H9 (cell line): ENCODE data around the gene MARCHF3. TPM values are rescaled to one million over a fixed set of nuclear protein-coding genes. Genes with fewer than 3 reads are reported as not detected.

Source experiments
- DNase-seq: peaks from one replicate; pipeline ENCODE4 v3.0.0-alpha.2; 2017
- H2AFZ ChIP-seq: one replicate; pipeline ENCODE4 v1.6.1; 2013; ENCODE audit warnings: mild to moderate bottlenecking, low read length, control low read depth, moderate library complexity
- H2AK5ac ChIP-seq: 2 replicates; pipeline ENCODE4 v1.6.1; 2013; ENCODE audit warnings: low read length, control low read depth, mixed read lengths; ENCODE audit not compliant: insufficient read length
- H2BK120ac ChIP-seq: one replicate; pipeline ENCODE4 v1.6.1; 2013; ENCODE audit warnings: low read depth, mild to moderate bottlenecking, low read length, control low read depth, inconsistent platforms; ENCODE audit not compliant: poor library complexity, severe bottlenecking
- H2BK12ac ChIP-seq: 2 replicates; pipeline ENCODE4 v1.6.1; 2013; ENCODE audit warnings: low read length, control low read depth, mixed read lengths, low read depth; ENCODE audit not compliant: insufficient read length
- H2BK15ac ChIP-seq: 2 replicates; pipeline ENCODE4 v1.6.1; 2013; ENCODE audit warnings: low read depth, low read length, control low read depth
- H2BK20ac ChIP-seq: one replicate; pipeline ENCODE4 v1.6.1; 2013; ENCODE audit warnings: low read depth, mild to moderate bottlenecking, low read length, control low read depth, inconsistent platforms; ENCODE audit not compliant: poor library complexity, severe bottlenecking
- H2BK5ac ChIP-seq: 2 replicates; pipeline ENCODE4 v1.6.1; 2013; ENCODE audit warnings: low read length, control low read depth, mixed read lengths; ENCODE audit not compliant: insufficient read length
- H3K14ac ChIP-seq: 2 replicates; pipeline ENCODE4 v1.6.1; 2013; ENCODE audit warnings: low read length, control low read depth; ENCODE audit not compliant: insufficient read depth
- H3K18ac ChIP-seq: 2 replicates; pipeline ENCODE4 v1.6.1; 2013; ENCODE audit warnings: low read depth, mild to moderate bottlenecking, mixed read lengths, low read length, control low read depth; ENCODE audit not compliant: insufficient read length
- H3K23ac ChIP-seq: 2 replicates; pipeline ENCODE4 v1.6.1; 2013; ENCODE audit warnings: low read length, control low read depth, mixed read lengths, low read depth; ENCODE audit not compliant: insufficient read length
- H3K23me2 ChIP-seq: 2 replicates; pipeline ENCODE4 v1.6.1; 2013; ENCODE audit warnings: low read depth, mild to moderate bottlenecking, mixed read lengths, low read length, control low read depth; ENCODE audit not compliant: insufficient read length, poor library complexity, severe bottlenecking
- H3K27ac ChIP-seq: 2 replicates; pipeline ENCODE4 v1.5.1; 2013; ENCODE audit warnings: low read length, control low read depth, mixed read lengths, low read depth; ENCODE audit not compliant: insufficient read length
- H3K27me3 ChIP-seq: 2 replicates; pipeline ENCODE4 v1.6.1; 2013; ENCODE audit warnings: low read length, control low read depth, inconsistent platforms; ENCODE audit not compliant: insufficient read depth
- H3K4ac ChIP-seq: 2 replicates; pipeline ENCODE4 v1.6.1; 2013; ENCODE audit warnings: low read depth, mild to moderate bottlenecking, control low read depth, inconsistent platforms, low read length, moderate library complexity
- H3K4me1 ChIP-seq: 2 replicates; pipeline ENCODE4 v1.6.1; 2013; ENCODE audit warnings: low read length, control low read depth, inconsistent platforms; ENCODE audit not compliant: insufficient read depth
- H3K4me2 ChIP-seq: 2 replicates; pipeline ENCODE4 v1.6.1; 2013; ENCODE audit warnings: low read length, control low read depth, mixed read lengths; ENCODE audit not compliant: insufficient read length, insufficient read depth
- H3K56ac ChIP-seq: 2 replicates; pipeline ENCODE4 v1.6.1; 2013; ENCODE audit warnings: low read depth, mild to moderate bottlenecking, mixed read lengths, low read length, control low read depth; ENCODE audit not compliant: insufficient read length
- H3K79me1 ChIP-seq: 2 replicates; pipeline ENCODE4 v1.6.1; 2013; ENCODE audit warnings: low read depth, mild to moderate bottlenecking, moderate library complexity, low read length, control low read depth, inconsistent platforms; ENCODE audit not compliant: insufficient read depth, poor library complexity, severe bottlenecking
- H3K79me2 ChIP-seq: 2 replicates; pipeline ENCODE4 v1.6.1; 2013; ENCODE audit warnings: low read length, control low read depth, inconsistent platforms; ENCODE audit not compliant: insufficient read depth
- H3K9ac ChIP-seq: 2 replicates; pipeline ENCODE4 v1.6.1; 2013; ENCODE audit warnings: low read length, control low read depth, mixed read lengths; ENCODE audit not compliant: insufficient read length; ENCODE audit errors: extremely low read depth
- H3K9me3 ChIP-seq: one replicate; pipeline ENCODE4 v1.6.1; 2013; ENCODE audit warnings: low read depth, low read length, inconsistent platforms; ENCODE audit not compliant: control insufficient read depth
- H3T11ph ChIP-seq: one replicate; pipeline ENCODE4 v1.6.1; 2013; ENCODE audit warnings: mild to moderate bottlenecking, low read length, control low read depth, inconsistent platforms
- H4K20me1 ChIP-seq: one replicate; pipeline ENCODE4 v1.6.1; 2013; ENCODE audit not compliant: control insufficient read depth, insufficient read length, insufficient read depth
- H4K5ac ChIP-seq: 2 replicates; pipeline ENCODE4 v1.6.1; 2013; ENCODE audit warnings: low read depth, mild to moderate bottlenecking, mixed read lengths, low read length, control low read depth; ENCODE audit not compliant: insufficient read length
- H4K8ac ChIP-seq: replicated peaks from 2 replicates; pipeline ENCODE4 v1.6.1; 2013; ENCODE audit warnings: low read length, control low read depth, mixed read lengths, low read depth; ENCODE audit not compliant: insufficient read length
- H4K91ac ChIP-seq: 2 replicates; pipeline ENCODE4 v1.6.1; 2013; ENCODE audit warnings: low read depth, mild to moderate bottlenecking, moderate library complexity, mixed read lengths, low read length, control low read depth; ENCODE audit not compliant: insufficient read length
- H3K27ac Mint-ChIP-seq, 3 experiments: 2 replicates in 2 of 3; 3 replicates in 1 of 3; pipeline ENCODE4 v1.8.0; 2020 to 2021; ENCODE audit warnings: mixed read lengths in 3 of 3, mild to moderate bottlenecking in 1 of 3, moderate library complexity in 1 of 3
- H3K27me3 Mint-ChIP-seq: 2 replicates; pipeline ENCODE4 v1.8.0; 2021; ENCODE audit warnings: low read depth, mild to moderate bottlenecking, moderate library complexity, mixed read lengths
- H3K36me3 Mint-ChIP-seq, 3 experiments: 2 replicates in 2 of 3; 3 replicates in 1 of 3; pipeline ENCODE4 v1.8.0; 2020 to 2021; ENCODE audit warnings: low read depth in 3 of 3, mixed read lengths in 3 of 3; ENCODE audit not compliant: insufficient read depth in 1 of 3
- H3K4me1 Mint-ChIP-seq, 2 experiments: 2 replicates each; pipeline ENCODE4 v1.8.0; 2020; ENCODE audit warnings: mixed read lengths in 2 of 2
- H3K4me3 Mint-ChIP-seq, 2 experiments: 2 replicates in 1 of 2; 3 replicates in 1 of 2; pipeline ENCODE4 v1.8.0; 2020 to 2021; ENCODE audit warnings: mild to moderate bottlenecking in 2 of 2, mixed read lengths in 2 of 2, moderate library complexity in 1 of 2
- H3K9me3 Mint-ChIP-seq, 2 experiments: 2 replicates in 1 of 2; 3 replicates in 1 of 2; pipeline ENCODE4 v1.8.0; 2020; ENCODE audit warnings: mild to moderate bottlenecking in 2 of 2, mixed read lengths in 2 of 2, moderate library complexity in 1 of 2
- WGBS: extraction: QIAGEN DNeasy Blood & Tissue Kit; methylation state at CpG from one replicate; pipeline ENCODE4 v1.1.7; 2013; ENCODE audit warnings: missing lambda C conversion rate, low lambda C conversion rate, mixed read lengths; ENCODE audit not compliant: insufficient read length; ENCODE audit errors: extremely low coverage; 5-methylcytosine and 5-hydroxymethylcytosine counted together
- total RNA-seq: library from RNA; stranded (reverse); gene quantifications from 2 replicates; pipeline ENCODE4 v1.2.1, GENCODE V29; 2021
- TF ChIP-seq, protein P1 (sequence below): fragments of 200-600 bp; sonication (generic); conservative IDR thresholded peaks from 3 replicates; pipeline ENCODE4 v1.8.0; 2021; ENCODE audit warnings: antibody characterized with exemption, mild to moderate bottlenecking

MARCHF3 gene
- total RNA-seq, 1 experiment from 2014 or later, result 17.7 TPM

DNA sequence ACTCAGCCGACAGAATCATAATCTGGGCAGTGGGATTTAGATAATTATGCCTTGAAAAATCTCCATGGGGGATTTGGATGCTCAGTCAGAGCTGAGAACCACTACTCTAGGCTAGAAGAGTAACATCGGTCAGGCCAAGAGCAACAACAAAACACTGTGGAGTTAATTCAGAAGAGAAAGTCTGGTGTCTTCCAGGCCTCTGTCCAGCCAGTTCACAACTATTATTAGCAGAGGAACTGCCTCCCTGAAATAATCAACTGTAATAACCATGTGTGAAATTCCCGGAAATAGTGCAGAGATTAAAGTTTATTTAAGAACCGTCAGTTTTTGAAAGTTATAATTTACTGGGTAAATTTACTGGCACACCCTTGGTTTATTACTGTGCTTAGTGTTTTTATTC, 8.2 kb upstream of the MARCHF3 start:
- no peak overlapping the region for H3K56ac ChIP-seq
- no peak overlapping the region for H3K4ac ChIP-seq
- H2AK5ac ChIP-seq, result no peak overlapping the region
- no peaks in the 10 kb centered on the region for H3K79me2 ChIP-seq
- H2BK12ac ChIP-seq, result no peak overlapping the region
- Mint-ChIP-seq H3K4me1 (peaks cover 40 to 43% of the 10 kb centered on the region in 2 experiments), H3K27me3 (peaks cover 8% of the 10 kb centered on the region), H3K9me3 (no peaks in the 10 kb centered on the region), H3K36me3 (no peaks in the 10 kb centered on the region; a peak in 1 of 7 replicates), H3K4me3 (no peak overlapping the region), H3K27ac (no peak overlapping the region)
- H4K5ac ChIP-seq, result no peak overlapping the region
- no peaks in the 10 kb centered on the region for H3K27me3 ChIP-seq
- TF ChIP-seq, protein P1, sequence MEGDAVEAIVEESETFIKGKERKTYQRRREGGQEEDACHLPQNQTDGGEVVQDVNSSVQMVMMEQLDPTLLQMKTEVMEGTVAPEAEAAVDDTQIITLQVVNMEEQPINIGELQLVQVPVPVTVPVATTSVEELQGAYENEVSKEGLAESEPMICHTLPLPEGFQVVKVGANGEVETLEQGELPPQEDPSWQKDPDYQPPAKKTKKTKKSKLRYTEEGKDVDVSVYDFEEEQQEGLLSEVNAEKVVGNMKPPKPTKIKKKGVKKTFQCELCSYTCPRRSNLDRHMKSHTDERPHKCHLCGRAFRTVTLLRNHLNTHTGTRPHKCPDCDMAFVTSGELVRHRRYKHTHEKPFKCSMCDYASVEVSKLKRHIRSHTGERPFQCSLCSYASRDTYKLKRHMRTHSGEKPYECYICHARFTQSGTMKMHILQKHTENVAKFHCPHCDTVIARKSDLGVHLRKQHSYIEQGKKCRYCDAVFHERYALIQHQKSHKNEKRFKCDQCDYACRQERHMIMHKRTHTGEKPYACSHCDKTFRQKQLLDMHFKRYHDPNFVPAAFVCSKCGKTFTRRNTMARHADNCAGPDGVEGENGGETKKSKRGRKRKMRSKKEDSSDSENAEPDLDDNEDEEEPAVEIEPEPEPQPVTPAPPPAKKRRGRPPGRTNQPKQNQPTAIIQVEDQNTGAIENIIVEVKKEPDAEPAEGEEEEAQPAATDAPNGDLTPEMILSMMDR, result no peak
- H3K4me1 ChIP-seq, result peaks cover 7% of the 10 kb centered on the region; the same call in 1 of the 2 replicates
- H2BK5ac ChIP-seq, result no peak overlapping the region
- DNase-seq, result no peak
- no peak overlapping the region for H3K9ac ChIP-seq
- H4K20me1 ChIP-seq, result no peaks in the 10 kb centered on the region
- no peak overlapping the region for H3T11ph ChIP-seq
- no peak overlapping the region for H2AFZ ChIP-seq
- no peak overlapping the region for H3K18ac ChIP-seq
- no peak overlapping the region for H2BK15ac ChIP-seq
- H3K14ac ChIP-seq, result no peak overlapping the region
- no peaks in the 10 kb centered on the region for H3K23me2 ChIP-seq
- H4K91ac ChIP-seq, result no peak overlapping the region
- no peak overlapping the region for H4K8ac ChIP-seq
- WGBS, result no CpG with 5 or more reads among the region's 4 CpGs
- no peak overlapping the region for H3K23ac ChIP-seq
- H2BK120ac ChIP-seq, result no peak overlapping the region
- no peaks in the 10 kb centered on the region for H3K9me3 ChIP-seq
- H2BK20ac ChIP-seq, result no peak overlapping the region
- H3K4me2 ChIP-seq, result no peak overlapping the region
- no peak overlapping the region for H3K27ac ChIP-seq
- no peaks in the 10 kb centered on the region for H3K79me1 ChIP-seq
